Uterus (tissue), 2 donors: ENCODE results near the gene ARHGEF10L.

Experiments
- POLR2A ChIP-seq, 2 donors: fragments of 450-650 bp; IDR thresholded peaks; one replicate each; pipeline ENCODE4 v1.6.1; 2016; ENCODE audit warnings: antibody characterized with exemption in 2 of 2, mild to moderate bottlenecking in 1 of 2, moderate library complexity in 1 of 2
- TF ChIP-seq, protein P1 (sequence below), 4 experiments: fragments of 200-600 bp in 2 of 4; fragments of 450-650 bp in 2 of 4; sonication (generic) in 2 of 4; IDR thresholded peaks; one replicate each; pipeline ENCODE4 v1.5.1; 2016 to 2019; ENCODE audit warnings: antibody characterized with exemption in 4 of 4, mild to moderate bottlenecking in 2 of 4, moderate library complexity in 1 of 4

GRCh38 chr1:17617787-17618557 is 78.5 kb downstream of the ARHGEF10L start:
- TF ChIP-seq, protein P1, sequence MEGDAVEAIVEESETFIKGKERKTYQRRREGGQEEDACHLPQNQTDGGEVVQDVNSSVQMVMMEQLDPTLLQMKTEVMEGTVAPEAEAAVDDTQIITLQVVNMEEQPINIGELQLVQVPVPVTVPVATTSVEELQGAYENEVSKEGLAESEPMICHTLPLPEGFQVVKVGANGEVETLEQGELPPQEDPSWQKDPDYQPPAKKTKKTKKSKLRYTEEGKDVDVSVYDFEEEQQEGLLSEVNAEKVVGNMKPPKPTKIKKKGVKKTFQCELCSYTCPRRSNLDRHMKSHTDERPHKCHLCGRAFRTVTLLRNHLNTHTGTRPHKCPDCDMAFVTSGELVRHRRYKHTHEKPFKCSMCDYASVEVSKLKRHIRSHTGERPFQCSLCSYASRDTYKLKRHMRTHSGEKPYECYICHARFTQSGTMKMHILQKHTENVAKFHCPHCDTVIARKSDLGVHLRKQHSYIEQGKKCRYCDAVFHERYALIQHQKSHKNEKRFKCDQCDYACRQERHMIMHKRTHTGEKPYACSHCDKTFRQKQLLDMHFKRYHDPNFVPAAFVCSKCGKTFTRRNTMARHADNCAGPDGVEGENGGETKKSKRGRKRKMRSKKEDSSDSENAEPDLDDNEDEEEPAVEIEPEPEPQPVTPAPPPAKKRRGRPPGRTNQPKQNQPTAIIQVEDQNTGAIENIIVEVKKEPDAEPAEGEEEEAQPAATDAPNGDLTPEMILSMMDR (IDR thresholded peaks at IDR 0.05): no peak
- peak in 1 of 2 donors; percentile 15 for TF ChIP-seq POLR2A (IDR thresholded peaks at IDR 0.05)
